Activated gamma-delta T cell treated with Interleukin-2 at 50 U/mL for 16 hours (primary cell): ENCODE results near the gene LOXL3.

Source experiments
- DNase-seq: peaks from one replicate; pipeline ENCODE4 v3.0.0-alpha.2; 2020

Gene LOXL3

GRCh38 chr2:74548900-74549826 is 4.6 kb downstream of the LOXL3 start:
- DNase-seq = no peak

- no peak for DNase-seq
Observed at GRCh38 chr2:74548285-74548899, 5.3 kb downstream of the LOXL3 start.

- DNase-seq = no peak
Observed at GRCh38 chr2:74546004-74546403, 7.7 kb downstream of the LOXL3 start.

- DNase-seq = no peak
Observed at GRCh38 chr2:74544634-74545033, 9.1 kb downstream of the LOXL3 start.

GRCh38 chr2:74542978-74543377 is 10.8 kb downstream of the LOXL3 start:
- DNase-seq = no peak

GRCh38 chr2:74540291-74540690 is 13.5 kb downstream of the LOXL3 start:
- DNase-seq = no peak

GRCh38 chr2:74538881-74539339 is 14.8 kb downstream of the LOXL3 start:
- no peak for DNase-seq

GRCh38 chr2:74537140-74537539 is 16.6 kb downstream of the LOXL3 start:
- no peak for DNase-seq

- no peak for DNase-seq
Observed at GRCh38 chr2:74536166-74536950, 17.4 kb downstream of the LOXL3 start.

- no peak for DNase-seq
Observed at GRCh38 chr2:74535440-74535965, 18.2 kb downstream of the LOXL3 start.

- no peak for DNase-seq
Observed at GRCh38 chr2:74534411-74534810, 19.3 kb downstream of the LOXL3 start.

- no peak for DNase-seq
Observed at GRCh38 chr2:74533464-74533863, 20.3 kb downstream of the LOXL3 start.

GRCh38 chr2:74532222-74532621 is 21.5 kb downstream of the LOXL3 start:
- no peak for DNase-seq

GRCh38 chr2:74531666-74532065 is 22.1 kb downstream of the LOXL3 start:
- DNase-seq = no peak

- DNase-seq = peak; percentile 42
Observed at GRCh38 chr2:74530239-74531187, 23.2 kb downstream of the LOXL3 start.

- peak; percentile 81 for DNase-seq
Observed at GRCh38 chr2:74529357-74530238, 24.1 kb downstream of the LOXL3 start, which contains the start of the genes AUP1 and HTRA2. Gene AUP1 (minus strand): TSS chr2:74529706. CDS start chr2:74529629, 77 bp downstream. Gene HTRA2 (plus strand): TSS chr2:74529933. CDS start chr2:74530007, 74 bp downstream.

GRCh38 chr2:74528600-74529356 is 25.0 kb downstream of the LOXL3 start:
- no peak for DNase-seq

- DNase-seq = no peak
Observed at GRCh38 chr2:74527741-74528140, 26.0 kb downstream of the LOXL3 start.

GRCh38 chr2:74526649-74527230 is 27.0 kb downstream of the LOXL3 start:
- no peak for DNase-seq
